ENCODE data around the gene EGR1.
"Not testable (repeated sequence)": the region's sequence is repeated elsewhere in the genome, so short reads cannot be mapped to it uniquely, and the experiment has no call there.

Gene EGR1

GRCh38 chr5:138502521-138502920, 37.2 kb downstream of the EGR1 start:
- in situ Hi-C loops (cut with MboI; ENCODE audit: low pct_unique_long_range_greater_than_20kb, low sequenced_read_pairs), result no loop called here
- DNase-seq, result no peak

- in situ Hi-C loops (cut with MboI; ENCODE audit: low pct_unique_long_range_greater_than_20kb, low sequenced_read_pairs), result no loop called here
- peak; percentile 75 for DNase-seq
These were observed 38.4 kb downstream of the EGR1 start for GRCh38 chr5:138503487-138504270.

- in situ Hi-C loops (cut with MboI; ENCODE audit: low pct_unique_long_range_greater_than_20kb, low sequenced_read_pairs), result no loop called here
- no peak for DNase-seq
These were observed 39.5 kb downstream of the EGR1 start for GRCh38 chr5:138504799-138505198.

GRCh38 chr5:138506370-138507306, 41.4 kb downstream of the EGR1 start:
- DNase-seq, result no peak
- in situ Hi-C loops (cut with MboI; ENCODE audit: low pct_unique_long_range_greater_than_20kb, low sequenced_read_pairs), result no loop called here

GRCh38 chr5:138507485-138507884, 42.2 kb downstream of the EGR1 start:
- in situ Hi-C loops (cut with MboI; ENCODE audit: low pct_unique_long_range_greater_than_20kb, low sequenced_read_pairs); DNase-seq: not testable (repeated sequence)

- DNase-seq, result no peak
- in situ Hi-C loops (cut with MboI; ENCODE audit: low pct_unique_long_range_greater_than_20kb, low sequenced_read_pairs), result no loop called here
These were observed 43.7 kb downstream of the EGR1 start for GRCh38 chr5:138508958-138509357.

- in situ Hi-C loops (cut with MboI; ENCODE audit: low pct_unique_long_range_greater_than_20kb, low sequenced_read_pairs), result no loop called here
These were observed 48.7 kb downstream of the EGR1 start for GRCh38 chr5:138514021-138514420.

GRCh38 chr5:138515556-138516245, 50.4 kb downstream of the EGR1 start:
- no peak for DNase-seq
- in situ Hi-C loops (cut with MboI; ENCODE audit: low pct_unique_long_range_greater_than_20kb, low sequenced_read_pairs), result no loop called here

More at GRCh38 chr5:138514021-138514420, 48.7 kb downstream of the EGR1 start:
- DNase-seq, result no peak

- no peak for DNase-seq
- in situ Hi-C loops (cut with MboI; ENCODE audit: low pct_unique_long_range_greater_than_20kb, low sequenced_read_pairs), result no loop called here
These were observed 52.2 kb downstream of the EGR1 start for GRCh38 chr5:138517437-138517836.

All from KBM-7 (cell line).